A204.1 (cell line): ENCODE results near the gene GRIA2.

Experiments used
- FAIRE-seq: peaks from 2 replicates; lab custom pipeline; 2012; peaks lifted over from hg19 to GRCh38; lab: Jason Lieb, UNC

GRIA2 gene

GRCh38 chr4:157265281-157265680 lies 44.8 kb downstream of the GRIA2 start:
- FAIRE-seq, result no peak

GRCh38 chr4:157270108-157270507 lies 49.6 kb downstream of the GRIA2 start:
- no peak for FAIRE-seq

- no peak for FAIRE-seq
Measured at GRCh38 chr4:157270552-157270951, 50.0 kb downstream of the GRIA2 start.

- FAIRE-seq, result no peak
Measured at GRCh38 chr4:157271166-157271869, 50.8 kb downstream of the GRIA2 start.

- no peak for FAIRE-seq
Measured at GRCh38 chr4:157280673-157281072, 60.1 kb downstream of the GRIA2 start.

GRCh38 chr4:157282019-157282418 lies 61.5 kb downstream of the GRIA2 start:
- no peak for FAIRE-seq

GRCh38 chr4:157287445-157287844 lies 66.9 kb downstream of the GRIA2 start:
- no peak for FAIRE-seq

GRCh38 chr4:157290622-157291021 lies 70.1 kb downstream of the GRIA2 start:
- FAIRE-seq, result no peak

GRCh38 chr4:157291071-157291470 lies 70.5 kb downstream of the GRIA2 start:
- no peak for FAIRE-seq

- no peak for FAIRE-seq
Measured at GRCh38 chr4:157293673-157294072, 73.1 kb downstream of the GRIA2 start.

GRCh38 chr4:157294575-157294974 lies 74.0 kb downstream of the GRIA2 start:
- no peak for FAIRE-seq

GRCh38 chr4:157300701-157301100 lies 80.2 kb downstream of the GRIA2 start:
- FAIRE-seq, result no peak

- no peak for FAIRE-seq
Measured at GRCh38 chr4:157303471-157303960, 83.0 kb downstream of the GRIA2 start.

- FAIRE-seq, result no peak
Measured at GRCh38 chr4:157304769-157305168, 84.2 kb downstream of the GRIA2 start.

GRCh38 chr4:157312702-157313101 lies 92.2 kb downstream of the GRIA2 start:
- FAIRE-seq, result no peak

- FAIRE-seq, result no peak
Measured at GRCh38 chr4:157314906-157315305, 94.4 kb downstream of the GRIA2 start.

GRCh38 chr4:157315968-157316367 lies 95.4 kb downstream of the GRIA2 start:
- FAIRE-seq, result no peak

- no peak for FAIRE-seq
Measured at GRCh38 chr4:157320092-157320491, 99.6 kb downstream of the GRIA2 start.

GRCh38 chr4:157327666-157328065 lies 107.1 kb downstream of the GRIA2 start:
- no peak for FAIRE-seq

GRCh38 chr4:157357887-157358286 lies 137.4 kb downstream of the GRIA2 start:
- FAIRE-seq, result no peak

- FAIRE-seq, result no peak
Measured at GRCh38 chr4:157358439-157358838, 137.9 kb downstream of the GRIA2 start.

GRCh38 chr4:157358851-157359250 lies 138.3 kb downstream of the GRIA2 start:
- FAIRE-seq, result no peak

GRCh38 chr4:157363360-157363759 lies 142.8 kb downstream of the GRIA2 start:
- FAIRE-seq, result no peak

- FAIRE-seq, result no peak
Measured at GRCh38 chr4:157372154-157372553, 151.6 kb downstream of the GRIA2 start.
